Measurements from ENCODE around the gene ETFA. TPM values are rescaled to one million over a fixed set of nuclear protein-coding genes. Genes with fewer than 3 reads are reported as not detected.

Gene ETFA
- total and polyA plus RNA-seq, 10 donors, result 49.7 to 98.5 (median 80.5) TPM

DNA sequence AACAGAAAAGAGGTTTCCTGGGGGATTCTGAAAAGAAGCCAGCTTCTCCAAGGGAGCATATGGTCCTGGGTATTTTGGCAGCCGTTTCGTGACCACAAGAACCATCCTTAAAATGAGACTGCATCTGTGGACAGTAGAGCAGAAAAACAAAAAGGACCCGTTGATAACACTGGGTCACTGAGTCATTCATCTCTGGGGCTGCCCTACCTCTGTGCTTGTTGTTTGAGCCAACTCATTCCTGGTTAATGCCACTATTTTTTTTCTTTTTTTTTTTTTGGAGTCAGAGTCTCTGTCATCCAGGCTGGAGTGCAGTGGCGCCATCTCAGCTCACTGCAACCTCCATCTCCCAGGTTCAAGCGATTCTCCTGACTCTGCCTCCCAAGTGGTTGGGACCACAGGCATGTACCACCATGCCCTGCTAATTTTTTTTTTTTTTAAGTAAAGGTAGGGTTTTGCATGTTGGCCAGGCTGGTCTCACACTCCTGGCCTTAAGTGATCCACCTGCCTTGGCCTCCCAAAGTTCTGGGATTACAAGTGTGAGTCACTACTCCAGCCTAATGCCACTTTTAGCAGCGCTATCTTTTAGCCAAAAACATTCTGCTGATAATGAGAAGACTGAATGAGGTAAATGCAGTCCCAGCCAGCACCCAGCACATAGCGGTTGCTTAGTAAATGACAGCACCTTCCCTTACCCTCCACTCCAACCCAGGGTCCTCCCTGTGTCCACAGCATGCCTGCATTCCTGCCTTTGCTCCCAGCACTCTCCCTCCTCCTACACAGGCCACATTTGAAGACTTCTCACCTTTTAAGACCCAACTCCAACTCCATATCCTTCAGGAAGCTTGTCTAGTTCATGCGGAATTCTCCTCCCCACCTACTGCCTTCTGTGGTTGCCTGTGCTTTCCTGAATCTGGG, 16.2 kb upstream of the ETFA start:
- no peaks in the 10 kb centered on the region for H3K36me3 ChIP-seq
- TF ChIP-seq, protein P1, sequence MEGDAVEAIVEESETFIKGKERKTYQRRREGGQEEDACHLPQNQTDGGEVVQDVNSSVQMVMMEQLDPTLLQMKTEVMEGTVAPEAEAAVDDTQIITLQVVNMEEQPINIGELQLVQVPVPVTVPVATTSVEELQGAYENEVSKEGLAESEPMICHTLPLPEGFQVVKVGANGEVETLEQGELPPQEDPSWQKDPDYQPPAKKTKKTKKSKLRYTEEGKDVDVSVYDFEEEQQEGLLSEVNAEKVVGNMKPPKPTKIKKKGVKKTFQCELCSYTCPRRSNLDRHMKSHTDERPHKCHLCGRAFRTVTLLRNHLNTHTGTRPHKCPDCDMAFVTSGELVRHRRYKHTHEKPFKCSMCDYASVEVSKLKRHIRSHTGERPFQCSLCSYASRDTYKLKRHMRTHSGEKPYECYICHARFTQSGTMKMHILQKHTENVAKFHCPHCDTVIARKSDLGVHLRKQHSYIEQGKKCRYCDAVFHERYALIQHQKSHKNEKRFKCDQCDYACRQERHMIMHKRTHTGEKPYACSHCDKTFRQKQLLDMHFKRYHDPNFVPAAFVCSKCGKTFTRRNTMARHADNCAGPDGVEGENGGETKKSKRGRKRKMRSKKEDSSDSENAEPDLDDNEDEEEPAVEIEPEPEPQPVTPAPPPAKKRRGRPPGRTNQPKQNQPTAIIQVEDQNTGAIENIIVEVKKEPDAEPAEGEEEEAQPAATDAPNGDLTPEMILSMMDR (IDR thresholded peaks at IDR 0.05 in 8 of 11, conservative IDR thresholded peaks at IDR 0.05 in 3 of 11), result no peak
- TF ChIP-seq POLR2AphosphoS5 (IDR thresholded peaks at IDR 0.05) (no peak), POLR2A (IDR thresholded peaks at IDR 0.05) (no peak)
- H3K27me3 ChIP-seq (replicated peaks in 1 of 7), result peaks cover 0 to 83% (median 10%) of the 10 kb centered on the region in 7 donors
- no peak overlapping the region for H3K4me3 ChIP-seq
- DNase-seq, result no peak
- WGBS, 5 donors, result 75 to 89% (median 78%) methylated on average over 8 of the region's 8 CpGs
- no peak overlapping the region for H3K27ac ChIP-seq
- H3K9me3 ChIP-seq, result no peaks in the 10 kb centered on the region
- no peaks in the 10 kb centered on the region for H3K4me1 ChIP-seq
- intact Hi-C loops (cut with DNase I; ENCODE audit: low total_unique reads), result no loop called here

DNA sequence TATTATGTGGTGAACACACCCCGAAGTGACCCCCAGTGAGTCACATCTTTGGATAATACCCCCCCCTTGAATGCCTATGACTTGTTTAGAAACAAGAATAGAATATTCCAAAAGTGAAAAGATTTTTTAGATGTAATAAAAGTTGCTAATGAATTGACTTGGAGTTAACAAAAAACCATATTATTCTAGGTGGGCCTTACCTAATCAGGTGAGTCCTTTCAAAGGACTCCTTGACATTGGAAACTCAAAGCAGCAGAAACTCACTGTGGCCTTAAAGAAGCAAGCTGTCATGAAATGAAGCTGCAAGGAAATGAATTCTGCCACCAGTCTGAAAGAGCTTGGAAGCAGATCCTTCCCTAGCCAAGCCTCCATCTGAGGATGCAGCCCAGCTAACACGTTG, 14.4 kb upstream of the ETFA start:
- peaks cover 0 to 85% (median 10%) of the 10 kb centered on the region in 7 donors for H3K27me3 ChIP-seq (replicated peaks in 1 of 7)
- no peak overlapping the region for H3K27ac ChIP-seq
- intact Hi-C loops (cut with DNase I; ENCODE audit: low total_unique reads), result no loop called here
- no peaks in the 10 kb centered on the region for H3K9me3 ChIP-seq
- H3K36me3 ChIP-seq, result no peaks in the 10 kb centered on the region
- no peak for TF ChIP-seq POLR2AphosphoS5 (IDR thresholded peaks at IDR 0.05)
- no peak for TF ChIP-seq POLR2A (IDR thresholded peaks at IDR 0.05)
- TF ChIP-seq, protein P1 (IDR thresholded peaks at IDR 0.05 in 8 of 11, conservative IDR thresholded peaks at IDR 0.05 in 3 of 11), result no peak
- H3K4me3 ChIP-seq, result no peak overlapping the region
- no peaks in the 10 kb centered on the region for H3K4me1 ChIP-seq
- no peak for DNase-seq
- 63 to 96% (median 77%) methylated on average over 2 of the region's 2 CpGs for WGBS, 5 donors

DNA sequence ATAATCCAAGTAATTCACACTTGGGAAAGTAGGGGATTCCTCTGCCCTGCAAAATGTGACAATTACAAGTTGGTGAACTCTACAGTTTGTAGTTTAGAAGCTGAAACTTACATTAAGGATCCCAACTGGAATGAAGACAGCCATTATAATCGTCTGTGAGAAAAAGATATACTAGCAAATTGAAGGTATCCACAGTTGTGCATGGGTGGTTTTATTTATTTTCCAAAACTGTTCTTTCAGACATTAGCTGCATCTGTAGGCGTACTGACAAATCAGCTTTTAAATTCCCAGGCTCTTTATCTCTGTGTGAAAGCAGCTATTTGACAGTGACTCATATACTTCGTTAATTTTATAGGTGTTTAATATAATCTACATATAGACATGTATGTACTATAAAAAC, 12.8 kb upstream of the ETFA start:
- 76 to 90% (median 84%) methylated on average over 3 of the region's 3 CpGs for WGBS, 5 donors
- TF ChIP-seq POLR2AphosphoS5 (IDR thresholded peaks at IDR 0.05), result no peak
- no peak for TF ChIP-seq POLR2A (IDR thresholded peaks at IDR 0.05)
- TF ChIP-seq, protein P1 (IDR thresholded peaks at IDR 0.05 in 8 of 11, conservative IDR thresholded peaks at IDR 0.05 in 3 of 11), result no peak

DNA sequence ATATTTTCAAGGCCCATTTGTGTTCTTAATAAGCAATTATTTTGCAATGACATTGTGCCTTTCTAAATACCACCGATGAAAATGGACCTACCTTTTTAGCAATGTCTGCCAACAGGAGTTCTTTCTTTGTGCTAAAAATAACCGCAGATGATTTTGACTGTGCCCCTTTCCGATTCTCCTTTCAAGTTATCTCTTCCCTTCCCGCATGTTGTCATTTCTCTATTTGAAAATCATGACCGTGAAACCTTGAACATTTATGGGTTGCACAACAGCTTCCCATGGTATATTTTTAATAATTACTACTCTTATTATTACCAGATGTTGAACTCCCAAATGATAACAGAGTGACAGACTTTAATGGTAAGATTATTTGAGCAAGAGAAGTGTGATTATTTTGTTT, 10.3 kb upstream of the ETFA start:
- TF ChIP-seq, protein P1 (IDR thresholded peaks at IDR 0.05 in 8 of 11, conservative IDR thresholded peaks at IDR 0.05 in 3 of 11), result no peak
- TF ChIP-seq POLR2A (IDR thresholded peaks at IDR 0.05), result no peak
- TF ChIP-seq POLR2AphosphoS5 (IDR thresholded peaks at IDR 0.05), result no peak
- H3K9me3 ChIP-seq, result no peaks in the 10 kb centered on the region
- H3K4me1 ChIP-seq, result no peaks in the 10 kb centered on the region
- H3K4me3 ChIP-seq, result no peak overlapping the region
- DNase-seq, result no peak
- intact Hi-C loops (cut with DNase I; ENCODE audit: low total_unique reads), result no loop called here
- H3K36me3 ChIP-seq, result no peaks in the 10 kb centered on the region
- H3K27ac ChIP-seq, result no peak overlapping the region
- 76 to 83% (median 80%) methylated on average over 5 of the region's 5 CpGs for WGBS, 5 donors
- peaks cover 0 to 59% (median 7%) of the 10 kb centered on the region in 7 donors for H3K27me3 ChIP-seq (replicated peaks in 1 of 7)

More for the DNA sequence above, 12.8 kb upstream of the ETFA start:
- Histone ChIP-seq H3K27ac (no peak overlapping the region), H3K36me3 (no peaks in the 10 kb centered on the region), H3K4me1 (no peaks in the 10 kb centered on the region), H3K27me3 (replicated peaks in 1 of 7) (peaks cover 0 to 75% (median 10%) of the 10 kb centered on the region in 7 donors), H3K9me3 (no peaks in the 10 kb centered on the region), H3K4me3 (no peak overlapping the region)
- no peak for DNase-seq
- intact Hi-C loops (cut with DNase I; ENCODE audit: low total_unique reads), result no loop called here
